T follicular helper cell (primary cell): ENCODE results near the gene BCL2L12.
"Not testable (repeated sequence)": the region's sequence is repeated elsewhere in the genome, so short reads cannot be mapped to it uniquely, and the experiment has no call there.

Experiments used
- DNase-seq: peaks from one replicate; pipeline ENCODE4 v3.0.0-alpha.2; 2020; ENCODE audit warnings: low read depth
- total RNA-seq, 2 experiments: gene quantifications; one replicate each; lab custom pipeline; 2026; lab: John Stamatoyannopoulos, UW

The BCL2L12 gene, protein sequence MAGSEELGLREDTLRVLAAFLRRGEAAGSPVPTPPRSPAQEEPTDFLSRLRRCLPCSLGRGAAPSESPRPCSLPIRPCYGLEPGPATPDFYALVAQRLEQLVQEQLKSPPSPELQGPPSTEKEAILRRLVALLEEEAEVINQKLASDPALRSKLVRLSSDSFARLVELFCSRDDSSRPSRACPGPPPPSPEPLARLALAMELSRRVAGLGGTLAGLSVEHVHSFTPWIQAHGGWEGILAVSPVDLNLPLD
- 10.0 to 11.8 reads per million in 2 experiments for total RNA-seq

GRCh38 chr19:49665351-49666119 lies at the start of gene BCL2L12, which contains the start of gene IRF3:
Gene BCL2L12 (plus strand): TSS chr19:49665933. CDS start chr19:49666693, 760 bp downstream.
Gene IRF3 (minus strand): TSS chr19:49665857. CDS start chr19:49664838, 1,019 bp downstream.
- DNase-seq: peak; percentile 100

GRCh38 chr19:49616532-49616931 lies 49.2 kb upstream of the BCL2L12 start:
- no peak for DNase-seq

DNA sequence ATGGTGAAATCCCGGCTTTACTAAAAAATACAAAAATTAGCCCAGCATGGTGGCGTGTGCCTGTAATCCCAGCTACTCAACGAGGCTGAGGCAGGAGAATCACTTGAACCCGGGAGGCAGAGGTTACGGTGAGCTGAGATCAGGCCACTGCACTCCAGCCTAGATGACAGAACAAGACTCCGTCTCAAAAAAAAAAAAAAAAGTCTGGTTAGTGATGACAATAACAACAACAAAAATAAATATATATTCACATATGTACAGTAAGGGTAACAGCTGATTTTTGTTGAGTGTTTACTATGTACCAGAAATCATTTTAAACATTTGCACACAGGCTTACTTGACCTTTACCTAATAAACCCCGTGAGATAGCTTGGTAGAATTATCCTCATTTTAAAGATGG lies 48.8 kb upstream of the BCL2L12 start:
- no peak for DNase-seq

GRCh38 chr19:49617860-49618259 lies 47.9 kb upstream of the BCL2L12 start:
- not testable (repeated sequence) for DNase-seq

GRCh38 chr19:49624967-49625910 lies 40.5 kb upstream of the BCL2L12 start:
- no peak for DNase-seq

DNA sequence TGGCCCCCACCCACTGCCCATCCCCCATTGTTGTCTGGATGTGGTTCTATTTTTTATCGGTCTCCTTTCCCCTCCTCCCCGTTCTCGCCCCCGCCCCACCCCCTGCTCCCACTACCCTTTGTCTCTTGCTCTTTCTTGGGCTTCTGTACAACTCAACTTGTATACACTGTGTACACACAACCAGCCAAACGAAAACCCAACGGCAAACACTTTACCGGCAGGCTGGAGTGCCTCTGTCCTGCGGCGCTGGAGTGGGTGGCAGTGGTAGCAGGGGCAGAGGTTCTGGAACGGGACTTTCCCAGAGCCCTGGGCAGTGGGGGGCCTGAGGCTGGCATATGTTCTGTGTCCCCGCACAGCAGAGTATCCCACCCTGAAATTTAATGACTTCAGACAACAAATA lies 39.5 kb upstream of the BCL2L12 start:
- DNase-seq: no peak

DNA sequence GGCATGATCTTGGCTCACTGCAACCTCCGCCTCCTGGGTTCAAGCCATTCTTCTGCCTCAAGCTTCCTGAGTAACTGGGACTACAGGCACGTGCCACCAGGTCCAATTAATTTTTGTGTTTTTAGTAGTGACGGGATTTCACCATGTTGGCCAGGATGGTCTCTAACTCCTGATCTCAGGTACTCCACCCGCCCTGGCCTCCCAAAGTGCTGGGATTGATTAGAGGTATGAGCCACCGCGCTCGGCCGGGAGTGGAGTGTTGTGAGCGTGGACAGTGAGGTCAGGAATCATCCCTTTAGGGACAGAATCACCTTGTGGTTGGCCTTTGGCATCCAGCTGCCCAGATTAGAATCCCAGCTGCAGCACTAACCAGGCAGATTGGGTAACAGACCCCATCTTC lies 36.1 kb upstream of the BCL2L12 start:
- DNase-seq: no peak

GRCh38 chr19:49631014-49631588 lies 34.6 kb upstream of the BCL2L12 start:
- no peak for DNase-seq

- DNase-seq: no peak
Measured at GRCh38 chr19:49631610-49632192, 34.0 kb upstream of the BCL2L12 start.

- DNase-seq: no peak
Measured at GRCh38 chr19:49632576-49632975, 33.2 kb upstream of the BCL2L12 start.

DNA sequence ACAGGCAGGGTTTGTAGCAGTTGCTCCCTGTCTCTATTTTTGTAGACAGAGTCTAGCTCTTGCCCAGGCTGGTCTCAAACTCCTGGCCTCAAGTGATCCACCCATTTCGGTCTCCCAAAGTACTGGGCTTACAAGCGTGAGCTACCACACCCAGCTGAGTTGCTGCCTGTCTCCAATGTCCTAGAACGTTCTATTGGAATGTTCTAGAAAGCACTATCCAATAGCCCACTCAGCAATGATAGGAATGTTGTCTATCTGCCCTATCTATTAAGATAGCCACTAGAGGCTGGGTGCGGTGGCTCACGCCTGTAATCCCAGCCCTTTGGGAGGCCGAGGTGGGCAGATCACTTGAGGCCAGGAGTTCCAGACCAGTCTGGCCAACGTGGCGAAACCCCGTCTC lies 32.5 kb upstream of the BCL2L12 start:
- DNase-seq: not testable (repeated sequence)

GRCh38 chr19:49635530-49636232 lies 30.1 kb upstream of the BCL2L12 start:
- no peak for DNase-seq

DNA sequence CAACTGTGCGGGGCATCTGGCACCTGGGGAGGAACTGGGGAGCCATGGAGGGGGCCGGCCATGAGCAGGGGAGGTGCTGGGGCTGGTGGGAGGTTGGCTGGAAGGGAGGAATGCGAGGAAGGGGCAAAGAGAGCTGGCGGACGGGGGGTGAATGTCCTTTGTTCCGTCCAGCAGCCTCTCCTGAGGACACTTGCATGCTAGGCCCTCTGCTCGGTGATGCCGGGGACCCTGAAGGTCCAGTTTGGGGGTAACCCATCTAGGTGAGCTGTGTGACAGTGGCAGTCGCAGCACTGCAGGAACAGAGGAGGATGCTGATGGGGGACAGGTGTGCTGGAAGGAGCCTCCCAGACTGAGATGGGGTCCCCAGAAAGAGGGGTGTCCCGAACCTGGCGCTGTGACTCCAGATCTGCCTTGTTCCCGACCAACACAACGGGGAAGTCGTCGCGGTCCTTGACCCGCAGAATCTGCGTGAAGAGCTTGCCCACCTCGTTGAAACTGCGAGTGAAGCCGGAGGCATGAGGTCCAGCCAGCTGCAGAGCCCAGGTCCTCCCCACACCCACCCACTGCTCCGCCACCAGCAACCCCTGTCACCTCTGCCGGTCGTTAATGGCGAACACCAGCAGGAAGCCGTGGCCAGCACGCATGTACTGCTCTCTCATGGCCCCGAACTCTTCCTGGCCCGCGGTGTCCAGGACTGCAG lies 29.4 kb upstream of the BCL2L12 start:
- DNase-seq: no peak

DNA sequence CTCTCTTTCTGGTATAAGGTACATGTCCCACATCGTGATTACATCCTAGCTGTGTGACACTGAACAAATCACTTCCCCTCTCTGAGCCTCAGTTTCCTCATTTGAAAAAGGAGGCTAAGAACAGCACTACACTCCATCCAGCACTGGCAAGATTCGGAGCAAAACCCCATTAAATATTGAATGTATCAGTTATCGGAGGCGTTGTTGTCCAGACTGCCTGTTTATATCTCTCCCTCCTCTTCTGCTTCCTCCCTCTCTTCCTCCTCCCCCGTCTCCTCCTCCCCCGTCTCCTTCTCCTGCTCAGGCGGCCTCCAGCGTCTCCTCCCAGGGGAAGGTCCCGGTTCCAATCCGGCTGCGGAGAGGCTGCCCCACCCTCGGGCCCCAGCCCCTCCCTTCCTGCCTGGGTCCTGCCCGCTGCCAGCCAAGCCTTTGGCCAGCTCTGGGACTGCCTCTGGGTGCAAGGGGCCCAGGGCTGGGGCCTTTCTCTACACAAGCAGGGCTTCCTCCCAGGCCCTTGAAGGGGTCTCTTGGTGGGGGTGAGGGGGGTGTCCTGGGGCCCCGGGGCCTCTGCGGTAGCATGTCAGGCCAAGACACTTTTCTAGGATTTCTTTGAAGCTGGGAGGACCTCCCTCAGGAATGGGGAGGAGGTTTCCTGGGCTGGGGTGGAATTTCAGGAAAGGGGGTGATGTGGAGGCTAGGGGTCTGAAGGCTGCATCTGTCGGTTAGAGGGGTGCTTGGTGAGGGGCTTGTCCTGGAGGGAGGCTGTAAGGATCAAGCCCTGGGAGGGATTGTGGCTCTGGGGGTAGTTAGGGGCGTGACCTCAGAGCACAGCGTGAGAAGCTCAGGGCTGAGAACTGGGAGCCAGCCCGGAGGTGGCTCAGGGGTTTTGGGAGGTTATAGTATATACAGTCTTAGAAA lies 27.7 kb upstream of the BCL2L12 start:
- no peak for DNase-seq

DNA sequence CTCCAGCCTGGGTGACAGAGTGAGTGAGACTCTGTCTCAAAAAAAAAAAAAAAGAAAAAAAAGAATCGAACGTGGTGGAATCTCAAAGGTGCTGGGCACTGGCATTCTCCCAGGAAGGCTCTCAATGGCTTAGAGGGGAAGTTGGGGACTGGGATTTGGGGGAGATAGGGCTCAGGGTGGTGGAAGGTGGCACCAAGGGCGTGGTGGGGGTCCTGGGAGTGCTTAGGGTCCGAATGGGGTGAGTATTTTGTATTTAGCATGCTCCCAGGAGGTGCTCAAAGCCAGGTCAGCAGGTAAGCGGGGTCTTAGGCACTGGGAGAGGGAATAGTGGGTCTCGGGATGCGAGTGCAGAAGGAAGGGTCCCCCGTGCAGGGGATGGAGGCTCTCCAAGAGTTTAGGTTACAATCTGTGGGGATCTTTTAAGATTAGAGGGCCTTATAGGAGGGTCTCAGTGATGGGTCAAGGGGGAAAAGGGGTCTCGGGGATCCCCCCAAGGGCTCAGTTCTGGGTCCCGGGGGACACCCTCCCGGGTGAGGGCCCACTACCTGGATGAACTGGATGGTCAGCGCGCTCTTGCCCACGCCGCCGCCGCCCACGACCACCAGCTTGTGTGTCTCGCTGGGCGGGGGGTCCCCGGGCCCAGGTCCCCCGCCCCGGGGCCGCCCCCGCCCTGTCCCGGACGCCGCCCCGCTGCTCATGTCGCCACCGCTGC lies 26.2 kb upstream of the BCL2L12 start:
- DNase-seq: no peak

DNA sequence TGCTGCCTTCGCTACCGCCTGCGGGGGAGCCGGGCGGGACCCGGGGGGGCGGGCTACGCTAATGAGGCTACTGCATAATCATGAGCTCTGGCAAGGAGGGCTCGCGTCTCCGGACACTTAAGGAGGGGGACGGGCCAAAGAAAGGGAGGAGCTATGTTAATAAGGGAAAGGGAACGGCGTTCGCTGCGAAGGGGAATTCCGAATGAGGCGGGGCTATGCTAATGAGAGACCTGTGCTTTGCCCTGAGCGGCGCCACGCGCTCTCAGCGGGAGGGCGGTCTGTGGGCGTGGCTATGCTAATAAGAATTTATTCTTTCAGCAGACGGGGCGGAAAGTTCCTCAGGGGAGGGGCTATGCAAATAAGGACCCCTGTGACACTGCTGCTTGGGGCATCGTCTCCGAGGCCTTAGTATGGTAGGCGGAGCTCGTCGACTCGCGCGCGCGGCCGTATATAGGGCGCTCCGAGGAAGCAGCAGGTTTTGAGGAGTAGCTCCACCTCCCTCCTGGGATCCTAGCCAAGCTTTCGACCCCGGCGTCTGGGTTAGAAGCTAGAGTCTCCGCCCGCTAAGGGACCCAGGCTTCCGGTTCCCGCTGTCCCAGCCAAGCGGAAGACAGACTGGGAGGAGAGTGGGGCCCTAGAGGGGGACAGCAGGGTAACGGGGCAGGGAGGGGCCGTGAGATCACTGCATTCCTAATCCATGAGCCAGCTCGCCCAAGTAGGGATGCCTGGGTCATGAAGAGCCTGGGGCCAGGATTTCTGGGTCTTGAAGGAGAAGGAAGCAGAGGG lies 25.4 kb upstream of the BCL2L12 start, which contains the start of gene RRAS:
TSS of gene RRAS (minus strand) at position 31 of the 786 bp plus-strand sequence. CDS start 45 bp downstream, outside the sequence.
- peak; percentile 100 for DNase-seq
